Measurements from ENCODE around the gene RFX7.

Gene RFX7

DNA sequence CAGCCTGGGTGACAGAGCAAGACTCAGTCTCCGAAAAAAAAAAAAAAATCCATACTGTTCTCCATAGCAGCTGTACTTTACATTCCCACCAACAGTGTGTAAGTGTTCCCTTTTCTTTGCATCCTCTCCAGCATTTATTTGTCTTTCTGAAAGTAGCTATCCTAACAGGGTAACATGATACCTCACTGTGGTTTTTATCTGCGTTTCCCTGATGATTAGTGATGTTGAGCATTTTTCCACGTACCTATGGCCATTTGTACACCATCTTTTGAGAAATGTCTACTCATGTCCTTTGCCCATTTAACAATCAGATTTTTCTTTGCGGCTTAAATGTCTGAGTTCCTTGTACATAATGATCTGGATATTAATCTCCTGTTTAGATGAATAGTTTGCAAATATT lies 119.3 kb downstream of the RFX7 start:
- Histone ChIP-seq H3K79me2 (peaks cover 5% of the 10 kb centered on the region), H3K36me3 (ENCODE audit: control insufficient read depth, insufficient read depth, low read length) (peaks cover 2% of the 10 kb centered on the region), H3K4me1 (no peaks in the 10 kb centered on the region), H3K4me3 (ENCODE audit: low read depth, low read length) (no peak overlapping the region), H3K9ac (no peak overlapping the region), H3K4me2 (ENCODE audit: low read length) (no peak overlapping the region), H3K27ac (no peak overlapping the region), H2AFZ (no peak overlapping the region), H3K9me3 (ENCODE audit: control insufficient read depth, low read length) (no peaks in the 10 kb centered on the region), H3K27me3 (ENCODE audit: control insufficient read depth, insufficient read depth, low read length) (no peaks in the 10 kb centered on the region)
- TF ChIP-seq, protein P1, sequence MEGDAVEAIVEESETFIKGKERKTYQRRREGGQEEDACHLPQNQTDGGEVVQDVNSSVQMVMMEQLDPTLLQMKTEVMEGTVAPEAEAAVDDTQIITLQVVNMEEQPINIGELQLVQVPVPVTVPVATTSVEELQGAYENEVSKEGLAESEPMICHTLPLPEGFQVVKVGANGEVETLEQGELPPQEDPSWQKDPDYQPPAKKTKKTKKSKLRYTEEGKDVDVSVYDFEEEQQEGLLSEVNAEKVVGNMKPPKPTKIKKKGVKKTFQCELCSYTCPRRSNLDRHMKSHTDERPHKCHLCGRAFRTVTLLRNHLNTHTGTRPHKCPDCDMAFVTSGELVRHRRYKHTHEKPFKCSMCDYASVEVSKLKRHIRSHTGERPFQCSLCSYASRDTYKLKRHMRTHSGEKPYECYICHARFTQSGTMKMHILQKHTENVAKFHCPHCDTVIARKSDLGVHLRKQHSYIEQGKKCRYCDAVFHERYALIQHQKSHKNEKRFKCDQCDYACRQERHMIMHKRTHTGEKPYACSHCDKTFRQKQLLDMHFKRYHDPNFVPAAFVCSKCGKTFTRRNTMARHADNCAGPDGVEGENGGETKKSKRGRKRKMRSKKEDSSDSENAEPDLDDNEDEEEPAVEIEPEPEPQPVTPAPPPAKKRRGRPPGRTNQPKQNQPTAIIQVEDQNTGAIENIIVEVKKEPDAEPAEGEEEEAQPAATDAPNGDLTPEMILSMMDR (IDR thresholded peaks at IDR 0.05): no peak

GRCh38 chr15:56105855-56106254 lies 137.8 kb downstream of the RFX7 start:
- TF ChIP-seq, protein P1 (IDR thresholded peaks at IDR 0.05): no peak
- Histone ChIP-seq H3K9me3 (ENCODE audit: control insufficient read depth, low read length) (no peaks in the 10 kb centered on the region), H3K4me1 (no peaks in the 10 kb centered on the region), H3K27ac (no peak overlapping the region), H3K79me2 (no peaks in the 10 kb centered on the region), H3K9ac (no peak overlapping the region), H2AFZ (no peak overlapping the region), H3K4me2 (ENCODE audit: low read length) (no peak overlapping the region), H3K36me3 (ENCODE audit: control insufficient read depth, insufficient read depth, low read length) (no peaks in the 10 kb centered on the region), H3K4me3 (ENCODE audit: low read depth, low read length) (no peak overlapping the region), H3K27me3 (ENCODE audit: control insufficient read depth, insufficient read depth, low read length) (no peaks in the 10 kb centered on the region)

DNA sequence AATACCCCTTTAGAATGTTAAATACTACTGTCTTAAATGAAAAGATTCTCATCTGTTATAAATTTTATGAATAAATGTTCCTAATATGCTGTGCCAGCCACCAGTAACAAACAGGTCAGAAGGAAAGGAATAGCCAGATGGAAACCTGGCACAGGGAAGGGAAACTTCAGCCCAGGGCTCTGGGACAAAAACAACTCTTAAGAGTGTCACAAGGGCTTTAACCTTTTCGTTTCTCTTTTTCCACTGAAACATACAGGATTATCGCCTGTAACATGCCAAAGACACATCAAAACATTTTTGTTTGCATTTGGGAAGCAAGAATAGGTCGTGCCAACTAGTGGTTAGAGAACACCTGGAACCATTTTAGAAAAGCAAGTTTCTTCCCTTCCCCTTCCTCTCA lies 141.2 kb downstream of the RFX7 start:
- no peak overlapping the region for H3K4me2 ChIP-seq (ENCODE audit: low read length)
- no peaks in the 10 kb centered on the region for H3K4me1 ChIP-seq
- no peaks in the 10 kb centered on the region for H3K9me3 ChIP-seq (ENCODE audit: control insufficient read depth, low read length)
- no peak overlapping the region for H2AFZ ChIP-seq
- H3K36me3 ChIP-seq (ENCODE audit: control insufficient read depth, insufficient read depth, low read length): no peaks in the 10 kb centered on the region
- no peak overlapping the region for H3K4me3 ChIP-seq (ENCODE audit: low read depth, low read length)
- no peaks in the 10 kb centered on the region for H3K79me2 ChIP-seq
- TF ChIP-seq, protein P1 (IDR thresholded peaks at IDR 0.05): no peak
- H3K9ac ChIP-seq: no peak overlapping the region
- H3K27me3 ChIP-seq (ENCODE audit: control insufficient read depth, insufficient read depth, low read length): no peaks in the 10 kb centered on the region
- no peak overlapping the region for H3K27ac ChIP-seq

GRCh38 chr15:56099311-56099710 lies 144.4 kb downstream of the RFX7 start:
- H3K4me3 ChIP-seq (ENCODE audit: low read depth, low read length): no peak overlapping the region
- no peak overlapping the region for H3K4me2 ChIP-seq (ENCODE audit: low read length)
- no peak overlapping the region for H3K9ac ChIP-seq
- H3K4me1 ChIP-seq: no peaks in the 10 kb centered on the region
- no peaks in the 10 kb centered on the region for H3K9me3 ChIP-seq (ENCODE audit: control insufficient read depth, low read length)
- H3K36me3 ChIP-seq (ENCODE audit: control insufficient read depth, insufficient read depth, low read length): no peaks in the 10 kb centered on the region
- no peaks in the 10 kb centered on the region for H3K79me2 ChIP-seq
- no peaks in the 10 kb centered on the region for H3K27me3 ChIP-seq (ENCODE audit: control insufficient read depth, insufficient read depth, low read length)
- TF ChIP-seq, protein P1 (IDR thresholded peaks at IDR 0.05): no peak
- H2AFZ ChIP-seq: no peak overlapping the region
- H3K27ac ChIP-seq: no peak overlapping the region

- no peak overlapping the region for H2AFZ ChIP-seq
- no peaks in the 10 kb centered on the region for H3K27me3 ChIP-seq (ENCODE audit: control insufficient read depth, insufficient read depth, low read length)
- no peak overlapping the region for H3K4me3 ChIP-seq (ENCODE audit: low read depth, low read length)
- TF ChIP-seq, protein P1 (IDR thresholded peaks at IDR 0.05): no peak
- H3K79me2 ChIP-seq: no peaks in the 10 kb centered on the region
- no peak overlapping the region for H3K9ac ChIP-seq
- no peaks in the 10 kb centered on the region for H3K9me3 ChIP-seq (ENCODE audit: control insufficient read depth, low read length)
- H3K4me1 ChIP-seq: no peaks in the 10 kb centered on the region
- H3K27ac ChIP-seq: no peak overlapping the region
- no peak overlapping the region for H3K4me2 ChIP-seq (ENCODE audit: low read length)
- no peaks in the 10 kb centered on the region for H3K36me3 ChIP-seq (ENCODE audit: control insufficient read depth, insufficient read depth, low read length)
Measured at GRCh38 chr15:56098195-56098863, 145.3 kb downstream of the RFX7 start.

Measured in parathyroid adenoma (tissue), 2 donors.